NCI-H345 (cell line): ENCODE results near the gene PLEKHG4.
A peak's percentile ranks its signal among the peaks of the same experiment; 100 is the strongest.

Source experiments
- DNase-seq: peaks from one replicate; lab custom pipeline; 2025; lab: John Stamatoyannopoulos, UW

The PLEKHG4 gene

GRCh38 chr16:67291461-67291860, 12.1 kb downstream of the PLEKHG4 start:
- no peak for DNase-seq

- no peak for DNase-seq
These were observed 14.9 kb downstream of the PLEKHG4 start for GRCh38 chr16:67294171-67294757.

- no peak for DNase-seq
These were observed 15.6 kb downstream of the PLEKHG4 start for GRCh38 chr16:67294938-67295361.

GRCh38 chr16:67296420-67296819, 17.1 kb downstream of the PLEKHG4 start:
- DNase-seq = no peak

- no peak for DNase-seq
These were observed 18.9 kb downstream of the PLEKHG4 start for GRCh38 chr16:67298277-67298676.

GRCh38 chr16:67299269-67299668, 19.9 kb downstream of the PLEKHG4 start:
- DNase-seq = no peak

- DNase-seq = no peak
These were observed 21.9 kb downstream of the PLEKHG4 start for GRCh38 chr16:67301080-67301782.

GRCh38 chr16:67302076-67302475, 22.7 kb downstream of the PLEKHG4 start:
- no peak for DNase-seq

GRCh38 chr16:67302970-67303369, 23.6 kb downstream of the PLEKHG4 start:
- DNase-seq = no peak

- no peak for DNase-seq
These were observed 24.7 kb downstream of the PLEKHG4 start for GRCh38 chr16:67304020-67304419.

- DNase-seq = no peak
These were observed 26.1 kb downstream of the PLEKHG4 start for GRCh38 chr16:67305216-67306071.

GRCh38 chr16:67310561-67310960, 31.2 kb downstream of the PLEKHG4 start:
- no peak for DNase-seq

- no peak for DNase-seq
These were observed 32.5 kb downstream of the PLEKHG4 start for GRCh38 chr16:67311607-67312488.

GRCh38 chr16:67312719-67313118, 33.4 kb downstream of the PLEKHG4 start:
- no peak for DNase-seq

GRCh38 chr16:67317853-67318252, 38.5 kb downstream of the PLEKHG4 start:
- no peak for DNase-seq

GRCh38 chr16:67326115-67326471, 46.8 kb downstream of the PLEKHG4 start:
- DNase-seq = no peak

GRCh38 chr16:67326472-67327309, 47.4 kb downstream of the PLEKHG4 start, which contains the start of the genes KCTD19 and LRRC36:
Gene KCTD19, minus strand, starts transcription at chr16:67326741. Its CDS starts 34 bp downstream, at chr16:67326707.
Gene LRRC36, plus strand, starts transcription at chr16:67326815. Its CDS starts 48 bp downstream, at chr16:67326863.
- peak; percentile 57 for DNase-seq

- DNase-seq = no peak
These were observed 48.4 kb downstream of the PLEKHG4 start for GRCh38 chr16:67327743-67328142.

- no peak for DNase-seq
These were observed 50.6 kb downstream of the PLEKHG4 start for GRCh38 chr16:67329901-67330300.

GRCh38 chr16:67333315-67333714, 54.0 kb downstream of the PLEKHG4 start:
- DNase-seq = no peak

GRCh38 chr16:67336116-67336515, 56.8 kb downstream of the PLEKHG4 start:
- no peak for DNase-seq
